ENCODE measurements around the gene NLRP6.
"Not testable (repeated sequence)": the region's sequence is repeated elsewhere in the genome, so short reads cannot be mapped to it uniquely, and the experiment has no call there.

NLRP6 gene

GRCh38 chr11:282630-283360 is 4.6 kb downstream of the NLRP6 start:
- no peak for DNase-seq

- no peak for DNase-seq
These were observed 5.3 kb downstream of the NLRP6 start for GRCh38 chr11:283405-284104.

- DNase-seq: no peak
These were observed 6.2 kb downstream of the NLRP6 start for GRCh38 chr11:284105-285020.

GRCh38 chr11:285021-285893 is 7.0 kb downstream of the NLRP6 start:
- no peak for DNase-seq

GRCh38 chr11:285894-286220 is 7.7 kb downstream of the NLRP6 start:
- no peak for DNase-seq

GRCh38 chr11:286977-287820 is 9.0 kb downstream of the NLRP6 start:
- not testable (repeated sequence) for DNase-seq

- DNase-seq: no peak
These were observed 9.7 kb downstream of the NLRP6 start for GRCh38 chr11:287821-288477.

- DNase-seq: peak; percentile 35
These were observed 10.5 kb downstream of the NLRP6 start, which contains the start of gene PGGHG for GRCh38 chr11:288478-289397. Gene PGGHG (plus strand): TSS chr11:289126. CDS start chr11:289817, 691 bp downstream.

- no peak for DNase-seq
These were observed 11.1 kb downstream of the NLRP6 start for GRCh38 chr11:289398-289711.

GRCh38 chr11:289712-290620 is 11.8 kb downstream of the NLRP6 start:
- DNase-seq: no peak

- no peak for DNase-seq
These were observed 12.5 kb downstream of the NLRP6 start for GRCh38 chr11:290621-291231.

GRCh38 chr11:291281-292210 is 13.3 kb downstream of the NLRP6 start:
- no peak for DNase-seq

GRCh38 chr11:292211-293121 is 14.3 kb downstream of the NLRP6 start:
- no peak for DNase-seq

- DNase-seq: no peak
These were observed 15.2 kb downstream of the NLRP6 start for GRCh38 chr11:293271-293851.

- DNase-seq: no peak
These were observed 15.8 kb downstream of the NLRP6 start for GRCh38 chr11:293852-294661.

Data from MV-4-11 (cell line).